Measurements from ENCODE around the gene MRPS7. TPM values are rescaled to one million over a fixed set of nuclear protein-coding genes. Genes with fewer than 3 reads are reported as not detected.

Gene MRPS7
- total RNA-seq, 1 experiment from 2014 or later: 94.7 TPM

GRCh38 chr17:75271233-75271954 is 9.7 kb downstream of the MRPS7 start (continued):
- TF ChIP-seq E2F5 (CRISPR knock-in tag; IDR thresholded peaks at IDR 0.05): no peak
- no peak for TF ChIP-seq NR1H2 (CRISPR knock-in tag; IDR thresholded peaks at IDR 0.05)
- TF ChIP-seq FOXJ3 (CRISPR knock-in tag; IDR thresholded peaks at IDR 0.05; ENCODE audit: borderline replicate concordance): no peak
- no peak for TF ChIP-seq MYBL2 (CRISPR knock-in tag; IDR thresholded peaks at IDR 0.05)
- TF ChIP-seq FOXK1 (CRISPR knock-in tag; IDR thresholded peaks at IDR 0.05): no peak; the same call in 1 of the 2 replicates
- TF ChIP-seq IRF2 (CRISPR knock-in tag; IDR thresholded peaks at IDR 0.05; ENCODE audit: borderline replicate concordance, low read depth): 0 out of 2 replicates have a peak, but pooled peaks have one; percentile 15
- TF ChIP-seq MAX (CRISPR knock-in tag; IDR thresholded peaks at IDR 0.05): peak; percentile 81; the same call in 1 of the 2 replicates
- TF ChIP-seq ZNF317 (CRISPR knock-in tag; IDR thresholded peaks at IDR 0.05; ENCODE audit: borderline replicate concordance, low read depth): no peak
- TF ChIP-seq USF1 (CRISPR knock-in tag; IDR thresholded peaks at IDR 0.05): no peak
- no peak for TF ChIP-seq E2F4 (CRISPR knock-in tag; IDR thresholded peaks at IDR 0.05; ENCODE audit: borderline replicate concordance, low read depth)
- TF ChIP-seq ZNF396 (CRISPR knock-in tag; IDR thresholded peaks at IDR 0.05; ENCODE audit: borderline replicate concordance): no peak
- no peak for TF ChIP-seq ZNF416 (CRISPR knock-in tag; IDR thresholded peaks at IDR 0.05)
- no peak for TF ChIP-seq ATF6 (CRISPR knock-in tag; IDR thresholded peaks at IDR 0.05)
- TF ChIP-seq FOXP4 (CRISPR knock-in tag; IDR thresholded peaks at IDR 0.05): peak; percentile 58; the same call in 1 of the 2 replicates
- TF ChIP-seq PREB (CRISPR knock-in tag; IDR thresholded peaks at IDR 0.05; ENCODE audit: borderline replicate concordance): peak; percentile 22; the same call in 1 of the 2 replicates
- TF ChIP-seq ZNF138 (CRISPR knock-in tag; conservative IDR thresholded peaks at IDR 0.05): no peak
- TF ChIP-seq GTF2I (CRISPR knock-in tag; conservative IDR thresholded peaks at IDR 0.05): no peak
- no peak for TF ChIP-seq EMX1 (CRISPR knock-in tag; IDR thresholded peaks at IDR 0.05)
- TF ChIP-seq MXD4 (CRISPR knock-in tag; IDR thresholded peaks at IDR 0.05; ENCODE audit: borderline replicate concordance): no peak
- no peak for TF ChIP-seq JAZF1 (CRISPR knock-in tag; IDR thresholded peaks at IDR 0.05)
- no peak for TF ChIP-seq CBFB (CRISPR knock-in tag; IDR thresholded peaks at IDR 0.05; ENCODE audit: low read depth)
- TF ChIP-seq RORB (CRISPR knock-in tag; IDR thresholded peaks at IDR 0.05): no peak
- TF ChIP-seq CREM (CRISPR knock-in tag; IDR thresholded peaks at IDR 0.05): peak; percentile 91
- TF ChIP-seq GRHL2 (CRISPR knock-in tag; IDR thresholded peaks at IDR 0.05; ENCODE audit: insufficient replicate concordance, severe bottlenecking): no peak
